WERI-Rb-1 (cell line): ENCODE results near the gene KRTAP1-5.
A peak's percentile ranks its signal among the peaks of the same experiment; 100 is the strongest.

Experiments used
- DNase-seq: peaks from one replicate; pipeline ENCODE4 v3.0.0-alpha.2; 2020
- H3K27ac ChIP-seq: fragments of 250-450 bp; sonication (Bioruptor Pico); 2 replicates; pipeline ENCODE4 v1.5.1; 2020; ENCODE audit warnings: mild to moderate bottlenecking, moderate library complexity
- H3K27me3 ChIP-seq: fragments of 250-450 bp; sonication (Bioruptor Pico); 2 replicates; pipeline ENCODE4 v1.5.1; 2021; ENCODE audit warnings: mild to moderate bottlenecking, low read depth, moderate library complexity; ENCODE audit not compliant: insufficient read depth, severe bottlenecking
- H3K36me3 ChIP-seq: fragments of 250-450 bp; sonication (Bioruptor Pico); 2 replicates; pipeline ENCODE4 v1.5.1; 2020; ENCODE audit warnings: mild to moderate bottlenecking, moderate library complexity
- H3K4me3 ChIP-seq: 2 replicates; pipeline ENCODE4 v1.5.1; 2011; ENCODE audit warnings: low read depth, mild to moderate bottlenecking, control low read depth, low read length
- H3K9me3 ChIP-seq: fragments of 250-450 bp; sonication (Bioruptor Pico); 2 replicates; pipeline ENCODE4 v1.5.1; 2021; ENCODE audit warnings: mild to moderate bottlenecking, moderate library complexity; ENCODE audit not compliant: severe bottlenecking
- CTCF ChIP-seq: IDR thresholded peaks from 2 replicates; pipeline ENCODE4 v1.5.1; 2011; ENCODE audit warnings: low read depth, mild to moderate bottlenecking, control low read depth, inconsistent platforms, low read length

KRTAP1-5 gene

GRCh38 chr17:41018541-41018940 lies 8.5 kb downstream of the KRTAP1-5 start:
- DNase-seq, result no peak
- H3K4me3 ChIP-seq, result no peak overlapping the region
- H3K27ac ChIP-seq, result no peak overlapping the region
- peaks cover 3% of the 10 kb centered on the region for H3K9me3 ChIP-seq
- no peaks in the 10 kb centered on the region for H3K27me3 ChIP-seq
- TF ChIP-seq CTCF, result no peak
- H3K36me3 ChIP-seq, result no peaks in the 10 kb centered on the region

- TF ChIP-seq CTCF, result no peak
- no peak for DNase-seq
- peaks cover 3% of the 10 kb centered on the region for H3K9me3 ChIP-seq
- H3K27me3 ChIP-seq, result no peaks in the 10 kb centered on the region
- no peak overlapping the region for H3K4me3 ChIP-seq
- H3K36me3 ChIP-seq, result no peaks in the 10 kb centered on the region
- H3K27ac ChIP-seq, result no peak overlapping the region
Measured at GRCh38 chr17:41016578-41017215, 10.3 kb downstream of the KRTAP1-5 start.

DNA sequence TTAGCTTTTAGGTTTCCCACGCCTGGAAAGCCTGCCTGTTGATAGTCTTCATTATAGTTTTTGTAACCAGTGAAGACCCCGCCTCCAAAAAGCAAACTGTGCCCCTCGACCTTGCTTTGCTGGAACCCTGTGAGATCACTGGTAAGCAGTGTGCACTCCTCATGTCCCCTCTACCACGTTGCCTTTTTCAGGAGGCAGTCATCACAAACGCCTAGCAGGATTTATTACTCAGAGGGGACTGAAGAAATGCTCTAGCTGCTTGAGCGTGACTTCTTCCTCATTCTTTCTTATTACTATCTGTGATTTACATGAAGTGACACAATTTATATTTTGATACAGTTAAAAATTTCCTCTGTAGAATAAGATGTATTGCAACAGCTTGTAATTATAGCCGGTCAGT lies 11.6 kb downstream of the KRTAP1-5 start:
- no peak for DNase-seq
- H3K36me3 ChIP-seq, result no peaks in the 10 kb centered on the region

DNA sequence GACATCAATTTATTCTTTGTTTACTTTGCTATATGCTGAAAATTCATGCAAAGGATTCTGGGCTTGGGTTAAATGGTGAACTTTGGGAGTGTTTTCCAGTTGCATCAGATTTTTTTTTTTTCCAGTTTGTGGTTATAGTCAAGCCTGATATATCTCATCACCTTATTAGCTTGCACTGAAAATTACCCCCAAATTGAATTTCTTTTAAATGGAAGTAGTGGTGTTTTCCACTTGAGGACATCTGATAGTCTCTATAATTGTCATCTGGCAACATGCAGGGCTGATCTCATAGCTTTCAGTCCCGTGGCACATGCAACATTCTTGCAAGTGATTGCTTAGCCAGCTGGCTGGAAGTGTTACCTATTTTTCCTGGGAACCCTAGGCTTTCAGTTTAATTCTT lies 13.4 kb downstream of the KRTAP1-5 start:
- TF ChIP-seq CTCF, result no peak
- H3K9me3 ChIP-seq, result no peaks in the 10 kb centered on the region
- H3K4me3 ChIP-seq, result no peak overlapping the region
- peak overlapping the region; percentile 68; the same call in 1 of the 2 replicates for H3K27ac ChIP-seq
- peak; percentile 12 for DNase-seq
- no peaks in the 10 kb centered on the region for H3K36me3 ChIP-seq
- no peaks in the 10 kb centered on the region for H3K27me3 ChIP-seq

More for the DNA sequence above, 11.6 kb downstream of the KRTAP1-5 start:
- Histone ChIP-seq H3K27ac (no peak overlapping the region), H3K4me3 (no peak overlapping the region), H3K9me3 (no peaks in the 10 kb centered on the region), H3K27me3 (no peaks in the 10 kb centered on the region)
- TF ChIP-seq CTCF, result no peak

DNA sequence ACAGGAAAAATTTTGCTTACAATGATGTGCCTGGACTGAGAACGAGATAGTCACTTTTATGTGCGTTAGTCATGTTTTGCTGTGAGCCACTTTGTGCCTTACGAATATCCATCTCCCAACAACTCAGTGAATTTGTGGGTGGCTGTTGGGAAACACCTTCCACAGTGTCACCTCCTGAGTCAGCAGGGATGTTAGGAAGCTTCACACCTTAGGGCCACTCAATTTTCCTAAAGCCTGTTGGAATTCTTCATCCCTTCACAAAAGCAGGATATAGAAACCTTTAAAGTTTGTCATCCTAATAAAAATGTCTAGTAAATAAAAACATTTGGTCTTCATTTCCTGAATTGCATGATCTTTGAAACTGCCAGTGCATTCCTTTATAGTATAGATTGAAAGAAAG lies 13.8 kb downstream of the KRTAP1-5 start:
- peak overlapping the region; percentile 68 for H3K27ac ChIP-seq
- H3K4me3 ChIP-seq, result no peak overlapping the region
- no peaks in the 10 kb centered on the region for H3K27me3 ChIP-seq
- TF ChIP-seq CTCF, result no peak
- no peak for DNase-seq
- no peaks in the 10 kb centered on the region for H3K9me3 ChIP-seq
- H3K36me3 ChIP-seq, result no peaks in the 10 kb centered on the region
